ENCODE data around the gene CAMSAP1.

- TF ChIP-seq TAF1 (IDR thresholded peaks at IDR 0.05; ENCODE audit: borderline replicate concordance, low read depth, low read length) (no peak), POLR2A (IDR thresholded peaks at IDR 0.05; ENCODE audit: low read depth, low read length) (no peak), POLR2AphosphoS5 (IDR thresholded peaks at IDR 0.05; ENCODE audit: low read depth, low read length) (no peak)
Observed at GRCh38 chr9:135801070-135801469, 106.3 kb downstream of the CAMSAP1 start.
